Mucosa of stomach (tissue), 1 donor: Measurements from ENCODE around the gene PRAMEF15.
"Not testable (repeated sequence)": the region's sequence is repeated elsewhere in the genome, so short reads cannot be mapped to it uniquely, and the experiment has no call there.

ENCODE experiments used
- H3K27me3 ChIP-seq: one replicate; pipeline ENCODE4 v1.7.0; 2013; ENCODE audit warnings: mild to moderate bottlenecking, low read length; ENCODE audit not compliant: control insufficient read depth, insufficient read depth
- H3K36me3 ChIP-seq: one replicate; pipeline ENCODE4 v1.7.0; 2013; ENCODE audit warnings: low read length; ENCODE audit not compliant: control insufficient read depth, insufficient read depth
- H3K4me1 ChIP-seq: one replicate; pipeline ENCODE4 v1.7.0; 2013; ENCODE audit warnings: mild to moderate bottlenecking, low read length; ENCODE audit not compliant: control insufficient read depth, insufficient read depth
- H3K4me3 ChIP-seq: one replicate; pipeline ENCODE4 v1.7.0; 2013; ENCODE audit warnings: low read length
- H3K9ac ChIP-seq: one replicate; pipeline ENCODE4 v1.7.0; 2013; ENCODE audit warnings: mild to moderate bottlenecking, low read length, moderate library complexity
- H3K9me3 ChIP-seq: one replicate; pipeline ENCODE4 v1.7.0; 2013; ENCODE audit warnings: mild to moderate bottlenecking, low read length, moderate library complexity; ENCODE audit not compliant: control insufficient read depth
- donor health status: Pancreatic carcinoma.

PRAMEF15 gene

DNA sequence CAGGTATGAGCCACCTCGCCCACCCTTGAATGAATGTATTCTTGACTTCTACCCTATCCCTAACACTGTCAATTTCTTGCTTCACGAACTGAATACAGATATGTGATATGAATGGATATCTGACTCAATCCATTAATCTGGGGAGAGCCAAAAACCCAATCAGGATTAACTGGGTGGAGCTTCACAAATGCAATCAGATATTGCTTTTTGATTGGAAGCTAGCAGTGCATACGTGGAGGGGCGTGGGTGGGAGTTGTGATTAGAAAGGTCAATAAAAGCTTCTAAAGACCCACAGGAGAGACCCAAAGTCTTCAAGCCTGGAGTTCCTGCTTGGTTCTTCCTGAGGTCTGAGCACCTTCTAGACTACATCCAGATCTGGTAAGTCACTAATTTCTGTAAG lies at the start of gene PRAMEF15:
Gene PRAMEF15, plus strand, starts transcription at position 301 of the 400 bp plus-strand sequence. CDS start 2,827 bp downstream, outside the sequence.
- H3K9ac ChIP-seq, H3K4me1 ChIP-seq: not testable (repeated sequence)

DNA sequence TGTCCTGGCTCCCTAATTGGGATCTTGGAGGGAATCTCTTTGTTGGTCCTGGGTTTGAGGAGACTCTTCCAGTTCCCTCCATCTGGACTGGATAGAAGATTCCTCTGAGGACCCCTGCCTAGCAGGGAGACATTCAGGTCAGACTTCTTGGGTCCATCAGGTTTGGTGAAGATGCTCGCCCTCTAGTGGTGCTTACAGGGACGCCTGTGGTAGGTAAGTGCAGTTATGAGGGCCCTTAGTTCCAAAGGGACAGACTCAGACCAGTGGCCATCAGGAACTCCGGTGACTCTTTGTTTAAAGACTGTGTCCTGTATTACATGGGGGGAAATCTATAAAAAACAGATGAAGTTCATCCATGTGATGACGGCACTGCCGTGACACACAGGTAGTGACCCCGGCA lies 38.4 kb upstream of the PRAMEF15 start:
- H3K27me3 ChIP-seq, H3K4me1 ChIP-seq, H3K9me3 ChIP-seq, H3K4me3 ChIP-seq, H3K36me3 ChIP-seq, H3K9ac ChIP-seq: not testable (repeated sequence)

More for the DNA sequence above, at the start of gene PRAMEF15:
- not testable (repeated sequence) for H3K9me3 ChIP-seq, H3K36me3 ChIP-seq, H3K4me3 ChIP-seq, H3K27me3 ChIP-seq

DNA sequence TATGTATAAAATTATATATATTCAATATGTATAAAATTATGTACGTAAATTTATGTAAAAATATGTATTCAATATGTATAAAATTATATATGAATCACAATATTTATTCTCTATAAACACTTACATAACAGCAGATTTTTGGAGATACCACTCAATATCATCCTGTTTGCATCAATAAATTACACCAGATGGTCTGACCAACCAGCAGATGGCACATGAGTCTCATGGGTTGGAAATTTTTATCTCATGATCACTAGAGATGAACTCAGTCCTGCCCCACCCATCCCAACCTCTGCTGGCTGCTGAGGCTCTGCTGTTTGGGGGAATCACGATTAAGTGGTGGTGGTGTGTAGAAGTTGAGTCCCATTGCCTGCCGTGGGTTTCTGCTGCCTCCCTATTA lies 35.8 kb upstream of the PRAMEF15 start:
- not testable (repeated sequence) for H3K36me3 ChIP-seq, H3K9me3 ChIP-seq, H3K9ac ChIP-seq, H3K27me3 ChIP-seq, H3K4me3 ChIP-seq, H3K4me1 ChIP-seq

DNA sequence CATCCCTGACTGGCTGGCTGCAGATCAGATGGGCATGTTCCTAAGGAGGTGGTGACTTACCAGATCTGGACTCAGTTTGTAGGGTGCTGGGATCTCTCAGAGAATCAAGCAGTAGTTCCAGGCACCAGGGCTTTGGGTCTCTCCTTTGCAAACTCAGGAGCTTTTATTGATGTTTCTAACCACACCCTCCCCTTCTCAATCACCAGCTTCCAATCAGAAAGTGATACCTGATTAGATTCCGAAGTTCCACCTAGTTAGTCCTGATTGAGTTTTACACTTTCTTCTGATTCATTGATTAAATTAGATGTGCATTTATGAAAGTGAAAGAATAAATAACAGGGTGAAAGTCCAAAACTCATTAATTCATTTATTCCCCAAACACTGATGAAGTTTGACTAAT lies 30.3 kb upstream of the PRAMEF15 start, which contains the start of gene PRAMEF8:
Gene PRAMEF8, minus strand, starts transcription at position 101 of the 400 bp plus-strand sequence. CDS start 1,046 bp downstream, outside the sequence.
- H3K9me3 ChIP-seq, H3K27me3 ChIP-seq, H3K4me3 ChIP-seq, H3K36me3 ChIP-seq, H3K9ac ChIP-seq, H3K4me1 ChIP-seq: not testable (repeated sequence)

DNA sequence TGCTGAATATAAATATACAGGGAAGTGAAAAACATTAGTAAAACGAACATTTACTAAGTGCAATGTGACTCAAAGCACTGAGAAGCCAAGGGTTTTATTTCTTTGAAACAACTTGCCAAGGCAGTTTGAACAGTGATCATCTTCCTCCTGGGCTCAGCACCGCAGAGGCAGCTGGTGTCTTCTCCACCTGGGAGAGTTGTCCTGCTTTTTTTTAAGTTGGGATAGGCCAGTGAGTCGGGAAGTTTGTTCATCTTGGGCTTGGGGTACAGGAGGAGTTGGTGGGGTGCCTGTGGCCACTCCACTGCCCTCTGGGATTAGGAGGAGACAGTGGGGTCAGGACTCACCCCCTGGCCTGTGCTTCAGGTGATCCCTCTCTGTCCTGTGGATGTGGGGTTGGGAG lies 26.4 kb upstream of the PRAMEF15 start:
- not testable (repeated sequence) for H3K9me3 ChIP-seq, H3K9ac ChIP-seq, H3K27me3 ChIP-seq

DNA sequence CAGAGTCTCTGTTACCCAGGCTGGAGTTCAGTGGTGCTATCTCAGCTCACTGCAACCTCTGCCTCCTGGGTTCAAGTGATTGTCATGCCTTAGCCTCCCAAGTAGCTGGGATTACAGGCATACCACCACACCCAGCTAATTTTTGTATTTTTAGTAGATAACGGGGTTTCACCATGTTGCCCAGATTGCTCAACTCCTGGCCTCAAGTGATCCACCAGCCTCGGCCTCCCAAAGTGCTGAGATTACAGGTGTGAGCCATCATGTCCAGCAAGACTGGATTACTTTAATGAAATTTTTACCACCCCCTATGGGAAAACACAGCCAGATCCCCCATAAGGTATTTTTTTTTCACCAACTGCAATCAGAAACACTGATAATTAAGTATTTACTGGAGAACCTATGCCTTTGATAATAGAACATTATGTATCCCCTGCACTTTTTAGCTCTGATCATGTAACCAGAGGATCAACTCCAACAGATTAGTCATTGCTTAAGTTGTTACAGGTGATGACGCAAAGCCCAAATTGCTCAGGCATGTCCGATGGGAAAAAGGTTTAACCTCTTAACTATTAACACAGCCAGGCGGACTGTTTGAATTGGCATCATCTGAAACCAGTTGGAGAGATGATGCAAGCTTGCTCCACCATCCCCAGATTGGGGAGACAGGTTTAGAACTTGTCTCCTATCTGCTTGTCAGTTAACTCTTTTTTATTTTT lies 18.0 kb upstream of the PRAMEF15 start:
- not testable (repeated sequence) for H3K36me3 ChIP-seq, H3K9me3 ChIP-seq, H3K9ac ChIP-seq, H3K4me1 ChIP-seq, H3K27me3 ChIP-seq, H3K4me3 ChIP-seq

More for the DNA sequence above, 26.4 kb upstream of the PRAMEF15 start:
- not testable (repeated sequence) for H3K4me3 ChIP-seq, H3K4me1 ChIP-seq, H3K36me3 ChIP-seq

- not testable (repeated sequence) for H3K9ac ChIP-seq, H3K4me3 ChIP-seq, H3K4me1 ChIP-seq, H3K27me3 ChIP-seq, H3K9me3 ChIP-seq, H3K36me3 ChIP-seq
These were observed 16.7 kb upstream of the PRAMEF15 start for GRCh38 chr1:13298699-13299098.

GRCh38 chr1:13302197-13302596 lies 13.2 kb upstream of the PRAMEF15 start:
- H3K36me3 ChIP-seq, H3K4me1 ChIP-seq, H3K9ac ChIP-seq, H3K9me3 ChIP-seq, H3K4me3 ChIP-seq, H3K27me3 ChIP-seq: not testable (repeated sequence)

GRCh38 chr1:13303239-13303638 lies 12.1 kb upstream of the PRAMEF15 start, which contains the start of gene PRAMEF33:
PRAMEF33 (plus strand) TSS chr1:13303539; CDS start chr1:13305955, 2,416 bp downstream.
- H3K27me3 ChIP-seq, H3K4me3 ChIP-seq, H3K4me1 ChIP-seq, H3K9ac ChIP-seq, H3K36me3 ChIP-seq, H3K9me3 ChIP-seq: not testable (repeated sequence)

GRCh38 chr1:13342496-13342895 lies 27.1 kb downstream of the PRAMEF15 start:
- not testable (repeated sequence) for H3K4me1 ChIP-seq, H3K36me3 ChIP-seq, H3K4me3 ChIP-seq, H3K9ac ChIP-seq, H3K27me3 ChIP-seq, H3K9me3 ChIP-seq

- H3K4me1 ChIP-seq, H3K36me3 ChIP-seq, H3K27me3 ChIP-seq, H3K9ac ChIP-seq, H3K4me3 ChIP-seq, H3K9me3 ChIP-seq: not testable (repeated sequence)
These were observed 31.7 kb downstream of the PRAMEF15 start, which contains the start of gene PRAMEF14 for GRCh38 chr1:13347034-13347433. PRAMEF14 (minus strand) TSS chr1:13347134; CDS start chr1:13345314, 1,820 bp downstream.

DNA sequence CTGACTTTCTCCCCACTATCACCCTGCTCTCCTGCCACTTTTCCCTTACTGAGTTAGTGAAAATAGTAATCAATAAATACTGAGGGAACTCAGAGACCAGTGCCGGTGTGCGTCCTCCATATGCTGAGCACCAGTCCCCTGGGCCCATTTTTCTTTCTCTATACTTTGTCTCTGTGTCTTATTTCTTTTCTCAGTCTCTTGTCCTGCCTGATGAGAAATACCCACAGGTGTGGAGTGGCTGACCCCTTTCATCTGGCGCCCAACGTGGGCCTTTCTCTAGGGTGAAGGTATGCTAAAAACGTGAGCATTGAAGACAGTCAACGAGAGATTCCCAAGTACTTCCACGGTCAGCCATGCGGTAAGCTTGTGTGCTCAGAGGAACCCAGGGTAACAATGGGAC lies 38.1 kb downstream of the PRAMEF15 start:
- not testable (repeated sequence) for H3K27me3 ChIP-seq, H3K4me3 ChIP-seq, H3K4me1 ChIP-seq, H3K36me3 ChIP-seq, H3K9me3 ChIP-seq, H3K9ac ChIP-seq

DNA sequence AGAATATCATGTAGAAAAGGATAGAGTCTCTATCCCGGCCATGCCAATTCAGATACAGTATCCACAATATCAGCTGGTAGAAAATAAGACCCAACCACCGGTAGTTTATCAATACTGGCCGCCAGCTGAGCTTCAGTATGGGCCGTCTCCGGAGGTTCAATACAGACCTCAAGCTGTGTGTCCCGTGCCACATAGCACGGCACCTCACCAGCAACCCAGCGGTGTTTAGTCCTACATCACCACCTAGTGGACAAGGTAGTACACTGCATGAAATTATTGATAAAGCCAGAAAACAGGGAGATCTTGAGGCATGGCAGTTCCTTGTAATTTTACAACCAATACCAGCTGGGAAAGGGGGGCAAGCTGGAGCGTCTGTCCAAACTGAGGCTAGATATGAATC lies 39.1 kb downstream of the PRAMEF15 start:
- H3K9me3 ChIP-seq, H3K36me3 ChIP-seq, H3K4me1 ChIP-seq, H3K9ac ChIP-seq, H3K4me3 ChIP-seq, H3K27me3 ChIP-seq: not testable (repeated sequence)
